C4-2B (cell line): ENCODE data around the gene CPA5.

Experiments used
- CTCF ChIP-seq: fragments of 450-650 bp; conservative IDR thresholded peaks from 2 replicates; pipeline ENCODE4 v1.5.1; 2017; ENCODE audit warnings: mild to moderate bottlenecking
- ZFX ChIP-seq: fragments of 450-650 bp; IDR thresholded peaks from 2 replicates; pipeline ENCODE4 v1.6.1; 2017

- TF ChIP-seq CTCF (no peak), ZFX (no peak)
Observed at GRCh38 chr7:130324306-130324943, 20.2 kb upstream of the CPA5 start.
